Head of caudate nucleus (tissue), 42 donors: ENCODE measurements around the gene NTNG2.

Experiments
- DNase-seq, 42 donors: peaks; one replicate each; pipeline versions ENCODE4 v3.0.0 to v3.0.0-alpha.2; 2020 to 2021; ENCODE audit warnings: mixed read lengths in 7 of 42
- intact Hi-C: fragments of 100-400 bp; cut with DNase I; formaldehyde crosslinking; loops from one replicate; pipeline ENCODE4 v1.15.0; 2022

NTNG2 gene

GRCh38 chr9:132239999-132240840, 78.4 kb downstream of the NTNG2 start:
- no peak for DNase-seq
- intact Hi-C loops: loop anchor here (5.0 to 10.0 kb wide), 2 partner anchors 73 to 165 kb away; partner anchors contain the start of gene MED27

DNA sequence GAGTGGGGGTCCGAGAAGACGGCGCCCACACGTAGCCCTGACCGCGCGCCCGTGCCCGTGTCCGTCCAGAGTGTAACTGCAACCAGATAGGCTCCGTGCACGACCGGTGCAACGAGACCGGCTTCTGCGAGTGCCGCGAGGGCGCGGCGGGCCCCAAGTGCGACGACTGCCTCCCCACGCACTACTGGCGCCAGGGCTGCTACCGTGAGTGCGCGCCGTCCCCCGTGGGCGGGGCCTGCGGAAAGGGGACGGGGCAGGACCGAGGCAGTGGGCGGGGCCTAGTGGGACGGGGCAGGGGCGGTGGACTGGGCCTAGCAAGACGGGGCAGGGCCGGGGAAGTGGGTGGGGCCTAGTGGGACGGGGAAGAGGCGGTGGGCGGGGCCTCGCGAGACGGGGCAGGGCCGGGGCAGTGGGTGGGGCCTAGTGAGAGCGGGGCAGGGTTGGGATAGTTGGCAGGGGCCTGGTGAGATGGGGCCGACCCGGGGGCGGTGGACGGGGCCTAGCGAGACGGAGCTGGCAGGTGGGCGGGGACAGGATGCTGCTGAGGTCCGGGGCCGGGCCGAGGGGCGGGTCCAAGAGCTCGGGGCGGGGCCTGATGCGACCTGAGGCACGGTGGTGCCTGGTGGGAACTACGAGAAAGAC, 79.1 kb downstream of the NTNG2 start:
- peak; percentile 85 to 98 (median 94) for DNase-seq
- intact Hi-C loops: no loop called here

GRCh38 chr9:132241483-132241839, 79.6 kb downstream of the NTNG2 start:
- peak in 1 of 42 donors; percentile 13 for DNase-seq
- intact Hi-C loops: no loop called here

- peak in 2 of 42 donors; percentile 22 to 55 for DNase-seq
- intact Hi-C loops: no loop called here
These were observed 80.2 kb downstream of the NTNG2 start for GRCh38 chr9:132241840-132242620.

GRCh38 chr9:132242621-132243155, 80.8 kb downstream of the NTNG2 start:
- peak in 2 of 42 donors; percentile 39 to 58 for DNase-seq
- intact Hi-C loops: no loop called here

GRCh38 chr9:132243156-132244074, 81.6 kb downstream of the NTNG2 start:
- intact Hi-C loops: no loop called here
- no peak for DNase-seq

DNA sequence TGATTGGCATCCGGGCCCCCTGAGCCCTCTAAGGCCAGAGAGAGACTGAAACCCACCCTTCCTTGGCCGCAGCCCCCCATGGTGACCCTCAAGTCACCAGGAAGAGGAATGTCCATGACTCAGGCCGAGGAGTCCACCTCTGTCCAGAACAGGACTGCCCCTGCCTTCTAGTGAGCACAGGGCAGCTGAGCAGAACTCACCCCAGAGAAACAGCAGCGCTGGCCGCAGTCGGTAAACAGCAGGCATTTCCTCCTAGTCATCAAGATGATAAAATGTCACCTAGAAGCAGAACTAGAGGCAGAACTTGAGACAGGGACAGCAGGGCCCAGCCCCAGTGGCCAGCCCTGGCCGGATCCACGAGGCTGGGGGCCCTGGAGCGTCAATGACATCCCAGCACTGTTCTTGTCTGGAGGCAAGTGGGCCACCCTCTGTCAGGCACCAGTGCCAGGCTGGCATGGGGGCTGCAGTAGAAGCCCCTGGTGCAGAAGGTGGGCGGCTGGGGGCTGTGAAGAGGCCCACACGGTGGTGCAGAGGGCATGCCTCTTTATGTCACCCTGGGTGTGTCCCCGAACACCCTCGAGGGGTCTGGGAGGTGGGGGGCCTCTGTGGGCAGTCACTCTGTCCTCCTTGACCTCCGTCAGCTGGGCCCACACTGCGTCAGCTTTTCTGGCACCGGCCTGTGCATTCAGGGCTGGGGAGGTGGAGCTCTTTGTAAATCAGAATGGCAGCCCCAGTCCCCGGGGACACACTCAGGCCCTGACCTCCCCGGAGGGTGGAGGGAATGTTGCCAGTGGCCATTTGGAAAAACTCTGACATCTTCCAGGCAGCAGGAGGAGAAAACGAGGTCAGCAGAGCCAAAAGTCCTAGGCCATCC, 83.0 kb downstream of the NTNG2 start:
- intact Hi-C loops: no loop called here
- no peak for DNase-seq

- intact Hi-C loops: no loop called here
These were observed 83.6 kb downstream of the NTNG2 start for GRCh38 chr9:132245465-132245864.

DNA sequence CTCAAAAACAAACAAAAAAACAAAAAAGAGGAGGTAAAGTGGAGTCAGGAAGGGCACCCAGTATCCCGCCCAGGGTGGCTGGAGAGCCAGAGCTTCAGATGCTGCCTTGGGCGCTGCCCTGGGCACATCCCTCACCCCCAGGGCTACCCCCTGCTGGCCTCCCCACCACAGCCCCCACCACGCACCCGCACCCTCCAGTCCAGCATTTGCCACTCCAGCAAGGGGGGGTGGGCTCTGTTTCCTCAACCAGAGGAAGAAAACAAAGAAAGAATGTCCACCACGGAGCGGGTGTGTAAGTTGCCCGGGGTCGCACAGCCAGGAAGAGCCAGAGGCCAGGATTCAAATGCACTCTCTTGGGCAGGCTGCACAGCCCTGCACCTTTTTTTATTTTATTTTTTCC, 86.1 kb downstream of the NTNG2 start:
- intact Hi-C loops: no loop called here
- peak in 1 of 42 donors; percentile 24 for DNase-seq

More at GRCh38 chr9:132245465-132245864, 83.6 kb downstream of the NTNG2 start:
- no peak for DNase-seq

DNA sequence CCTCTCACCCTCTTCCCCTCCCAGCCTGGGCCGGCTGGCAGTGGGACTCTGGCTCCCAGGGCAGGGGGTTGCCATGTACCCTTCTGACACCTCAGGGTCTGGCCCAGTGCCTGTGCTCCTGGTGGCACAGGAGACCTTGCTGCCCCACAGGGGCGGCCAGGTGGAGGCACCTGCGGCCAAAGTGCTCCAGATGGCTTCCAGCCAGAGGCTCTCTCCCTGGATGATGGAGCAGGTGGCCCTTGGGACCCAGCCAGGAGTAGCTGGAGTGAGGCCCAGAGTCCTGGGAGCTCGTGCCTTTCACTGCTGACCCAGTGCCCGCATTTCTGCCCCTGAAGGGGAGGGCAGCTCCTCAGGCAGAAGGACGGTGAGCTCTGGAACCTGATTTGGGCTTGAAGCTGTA, 87.3 kb downstream of the NTNG2 start:
- peak in 1 of 42 donors; percentile 21 for DNase-seq
- intact Hi-C loops: no loop called here

- intact Hi-C loops: loop anchor here (5.0 kb wide), 1 partner anchor 487 kb away; no protein-coding TSS in a partner anchor
- DNase-seq: no peak
These were observed 87.8 kb downstream of the NTNG2 start for GRCh38 chr9:132249690-132250089.

- intact Hi-C loops: loop anchor here (5.0 kb wide), 1 partner anchor 488 kb away; no protein-coding TSS in a partner anchor
- no peak for DNase-seq
These were observed 88.7 kb downstream of the NTNG2 start for GRCh38 chr9:132250324-132251262.

DNA sequence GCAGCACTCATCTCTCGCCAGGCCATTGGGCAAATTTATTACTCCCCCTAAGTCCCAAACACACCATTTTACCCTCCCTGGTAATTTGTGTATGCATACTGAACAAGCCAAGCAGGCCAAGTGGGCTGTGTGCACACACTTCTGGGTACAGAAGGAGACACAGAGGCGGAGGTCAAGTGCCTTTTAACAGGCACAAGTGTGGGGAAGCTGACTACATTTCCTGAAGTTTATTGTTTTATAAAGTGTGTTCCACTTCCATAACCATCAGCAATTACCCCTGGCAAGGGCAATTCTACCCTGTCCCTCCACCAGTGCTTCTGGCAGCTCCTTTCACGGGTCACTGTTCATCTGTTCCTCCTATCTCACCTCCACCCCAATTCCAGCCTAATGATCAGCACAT, 99.0 kb downstream of the NTNG2 start:
- intact Hi-C loops: no loop called here

GRCh38 chr9:132266017-132266416, 104.2 kb downstream of the NTNG2 start:
- intact Hi-C loops: loop anchor here (5.0 kb wide), 1 partner anchor 504 kb away; no protein-coding TSS in a partner anchor
- DNase-seq: peak in 1 of 42 donors; percentile 2

More for the DNA sequence above, 99.0 kb downstream of the NTNG2 start:
- DNase-seq: no peak

- intact Hi-C loops: loop anchor here (5.0 kb wide), 1 partner anchor 505 kb away; no protein-coding TSS in a partner anchor
- peak in 1 of 42 donors; percentile 33 for DNase-seq
These were observed 105.8 kb downstream of the NTNG2 start for GRCh38 chr9:132267660-132268059.
